Body of pancreas (tissue), 4 donors: ENCODE results near the gene ZNF608. TPM values are rescaled to one million over a fixed set of nuclear protein-coding genes. Genes with fewer than 3 reads are reported as not detected.

Experiments
- ATAC-seq: fragments of 150-250 bp; one replicate; pipeline ENCODE4 v1.9.1; 2016
- DNase-seq, 4 donors: peaks; one replicate each; pipeline ENCODE4 v3.0.0-alpha.2; 2019
- H3K27ac ChIP-seq, 4 donors: fragments of 200-600 bp; sonication (generic); 1 replicate in 3 of 4; 2 replicates in 1 of 4; pipeline versions ENCODE4 v1.5.1 to v1.6.1; 2016 to 2019; ENCODE audit warnings: mild to moderate bottlenecking in 1 of 4, mixed read lengths in 1 of 4, moderate library complexity in 1 of 4
- H3K27me3 ChIP-seq, 2 donors: fragments of 200-600 bp; sonication (generic); one replicate each; pipeline ENCODE4 v1.6.0; 2016; ENCODE audit warnings: mild to moderate bottlenecking in 1 of 2
- H3K36me3 ChIP-seq, 2 donors: fragments of 200-600 bp; sonication (generic); replicated peaks in 1 of 2; 2 replicates each; pipeline ENCODE4 v1.5.1; 2016; ENCODE audit warnings: low read depth in 2 of 2; ENCODE audit not compliant: insufficient read depth in 1 of 2
- H3K4me1 ChIP-seq: fragments of 200-600 bp; sonication (generic); one replicate; pipeline ENCODE4 v1.6.0; 2016
- H3K4me3 ChIP-seq, 2 donors: fragments of 200-600 bp; sonication (generic); 1 replicate in 1 of 2; 2 replicates in 1 of 2; pipeline ENCODE4 v1.5.1; 2016 to 2019
- H3K9me3 ChIP-seq, 3 donors: fragments of 200-600 bp; sonication (generic); 1 replicate in 2 of 3; 2 replicates in 1 of 3; pipeline ENCODE4 v1.5.1; 2016
- POLR2A ChIP-seq, 3 donors: fragments of 450-650 bp; IDR thresholded peaks; one replicate each; pipeline ENCODE4 v1.6.1; 2016; ENCODE audit warnings: antibody characterized with exemption in 3 of 3, mild to moderate bottlenecking in 2 of 3
- WGBS, 2 donors: methylation state at CpG; one replicate each; pipeline ENCODE4 v1.1.5; 2017; 5-methylcytosine and 5-hydroxymethylcytosine counted together
- intact Hi-C: fragments of 100-400 bp; cut with DNase I; formaldehyde crosslinking; loops from one replicate; pipeline ENCODE4 v1.15.1; 2023
- total RNA-seq, 2 donors: library from RNA; depleted of rRNA; stranded (reverse); fragments of >200 nt; gene quantifications; one replicate each; pipeline ENCODE4 v1.1.0, GENCODE V29; 2016
- TF ChIP-seq, protein P1 (sequence below), 7 experiments: fragments of 450-650 bp in 4 of 7; fragments of 200-600 bp in 3 of 7; sonication (generic) in 3 of 7; IDR thresholded peaks; one replicate each; pipeline ENCODE4 v1.5.1; 2016 to 2019; ENCODE audit warnings: antibody characterized with exemption in 7 of 7

ZNF608 gene
- total RNA-seq, 2 donors from 2014 or later, result 30.1 to 33.6 TPM

DNA sequence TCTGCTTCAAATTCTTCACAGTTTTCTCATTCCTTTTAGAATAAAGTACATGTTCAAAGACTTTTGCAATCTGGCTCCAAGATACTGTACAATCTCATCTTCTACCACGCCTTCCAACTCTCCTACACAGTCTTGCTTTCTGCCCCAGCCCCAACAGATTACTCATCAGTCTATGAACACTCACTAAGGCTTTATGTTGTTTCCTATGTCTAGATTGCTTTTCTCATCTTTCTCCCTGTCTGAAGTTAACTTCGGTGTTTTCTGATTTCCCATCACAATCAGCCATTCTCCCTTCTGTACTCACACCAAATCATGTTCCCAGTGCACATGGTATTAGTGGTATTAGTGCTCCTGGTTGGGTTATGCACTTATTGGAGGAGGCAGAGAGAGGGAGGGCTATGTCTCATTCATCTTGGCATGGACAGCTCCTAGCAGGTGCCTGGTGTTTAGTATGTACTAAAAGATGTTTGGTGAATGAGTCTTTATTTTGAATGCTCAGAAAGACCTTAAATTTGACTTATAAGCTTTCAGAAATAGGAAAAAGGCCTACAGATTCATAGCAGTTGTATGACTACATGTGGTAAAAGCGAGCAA is 44.0 kb upstream of the ZNF608 start:
- ATAC-seq (no peak), DNase-seq (no peak)
- TF ChIP-seq POLR2A (IDR thresholded peaks at IDR 0.05), result no peak
- TF ChIP-seq, protein P1, sequence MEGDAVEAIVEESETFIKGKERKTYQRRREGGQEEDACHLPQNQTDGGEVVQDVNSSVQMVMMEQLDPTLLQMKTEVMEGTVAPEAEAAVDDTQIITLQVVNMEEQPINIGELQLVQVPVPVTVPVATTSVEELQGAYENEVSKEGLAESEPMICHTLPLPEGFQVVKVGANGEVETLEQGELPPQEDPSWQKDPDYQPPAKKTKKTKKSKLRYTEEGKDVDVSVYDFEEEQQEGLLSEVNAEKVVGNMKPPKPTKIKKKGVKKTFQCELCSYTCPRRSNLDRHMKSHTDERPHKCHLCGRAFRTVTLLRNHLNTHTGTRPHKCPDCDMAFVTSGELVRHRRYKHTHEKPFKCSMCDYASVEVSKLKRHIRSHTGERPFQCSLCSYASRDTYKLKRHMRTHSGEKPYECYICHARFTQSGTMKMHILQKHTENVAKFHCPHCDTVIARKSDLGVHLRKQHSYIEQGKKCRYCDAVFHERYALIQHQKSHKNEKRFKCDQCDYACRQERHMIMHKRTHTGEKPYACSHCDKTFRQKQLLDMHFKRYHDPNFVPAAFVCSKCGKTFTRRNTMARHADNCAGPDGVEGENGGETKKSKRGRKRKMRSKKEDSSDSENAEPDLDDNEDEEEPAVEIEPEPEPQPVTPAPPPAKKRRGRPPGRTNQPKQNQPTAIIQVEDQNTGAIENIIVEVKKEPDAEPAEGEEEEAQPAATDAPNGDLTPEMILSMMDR (IDR thresholded peaks at IDR 0.05), result no peak
- no peaks in the 10 kb centered on the region for H3K27me3 ChIP-seq
- no peaks in the 10 kb centered on the region for H3K9me3 ChIP-seq
- no peaks in the 10 kb centered on the region for H3K36me3 ChIP-seq
- no peak overlapping the region for H3K4me3 ChIP-seq
- peaks cover 26% of the 10 kb centered on the region for H3K4me1 ChIP-seq
- WGBS, 2 donors, result 79 to 87% methylated on average over 3 of the region's 3 CpGs
- peak overlapping the region in 3 of 4 donors; percentile 22 to 25 (median 22) for H3K27ac ChIP-seq
- intact Hi-C loops, result no loop called here

DNA sequence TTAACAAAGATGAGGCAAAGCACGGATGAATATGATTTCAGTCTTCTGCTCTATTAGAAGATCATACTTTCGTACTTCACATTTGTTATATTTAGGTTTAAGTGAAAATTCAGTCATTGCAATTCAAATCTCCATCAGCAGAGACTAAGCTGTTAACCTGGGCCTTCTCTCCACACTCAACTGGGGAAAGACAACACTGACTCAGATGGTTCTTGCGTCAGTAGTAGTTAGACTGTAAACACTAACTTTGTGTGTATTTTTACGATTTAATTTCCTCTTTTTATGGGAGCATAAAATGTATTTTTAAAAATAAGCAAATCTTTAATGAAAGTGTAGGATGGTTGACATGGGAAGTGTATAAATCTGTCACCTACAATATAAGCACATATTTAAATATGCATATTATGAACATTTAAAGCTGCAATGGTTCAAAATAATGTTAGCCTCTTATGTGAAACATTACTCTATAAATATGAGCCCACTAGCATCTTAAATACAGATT is 42.7 kb upstream of the ZNF608 start:
- no peaks in the 10 kb centered on the region for H3K36me3 ChIP-seq
- DNase-seq, result no peak
- H3K27ac ChIP-seq, result no peak overlapping the region
- 87 to 90% methylated on average over 4 of the region's 4 CpGs for WGBS, 2 donors
- H3K4me1 ChIP-seq, result peaks cover 26% of the 10 kb centered on the region
- H3K9me3 ChIP-seq, result no peaks in the 10 kb centered on the region
- H3K27me3 ChIP-seq, result no peaks in the 10 kb centered on the region
- intact Hi-C loops, result no loop called here
- no peak overlapping the region for H3K4me3 ChIP-seq
- TF ChIP-seq, protein P1 (IDR thresholded peaks at IDR 0.05), result no peak
- TF ChIP-seq POLR2A (IDR thresholded peaks at IDR 0.05), result no peak
- ATAC-seq, result no peak

DNA sequence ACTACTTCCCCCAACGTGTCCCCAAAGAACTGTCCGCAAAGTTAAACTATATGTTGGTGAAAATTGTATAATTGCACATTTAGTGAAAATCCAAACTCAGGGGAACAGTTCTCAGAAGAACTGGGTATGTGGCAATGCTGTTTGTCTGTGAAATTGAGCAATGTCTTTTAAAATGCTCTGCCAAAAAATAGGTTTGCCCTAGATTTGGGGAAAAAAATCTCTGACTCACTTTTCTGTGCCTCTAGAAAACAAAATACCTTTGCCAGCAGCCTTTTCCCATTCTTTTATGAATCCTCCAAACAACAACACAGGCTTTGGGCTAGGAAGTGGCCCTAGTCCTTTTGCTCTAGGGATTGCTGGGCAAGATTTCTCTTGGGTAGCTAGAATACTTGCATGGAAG is 37.4 kb upstream of the ZNF608 start:
- no peaks in the 10 kb centered on the region for H3K4me1 ChIP-seq
- TF ChIP-seq, protein P1 (IDR thresholded peaks at IDR 0.05), result no peak
- TF ChIP-seq POLR2A (IDR thresholded peaks at IDR 0.05), result no peak
- H3K27ac ChIP-seq, result no peak overlapping the region
- ATAC-seq, result no peak
- no peak for DNase-seq
- intact Hi-C loops, result no loop called here
- H3K27me3 ChIP-seq, result no peaks in the 10 kb centered on the region
- no peaks in the 10 kb centered on the region for H3K9me3 ChIP-seq
- WGBS, 2 donors, result 79 to 80% methylated on average over 2 of the region's 2 CpGs
- no peak overlapping the region for H3K4me3 ChIP-seq
- H3K36me3 ChIP-seq, result no peaks in the 10 kb centered on the region

DNA sequence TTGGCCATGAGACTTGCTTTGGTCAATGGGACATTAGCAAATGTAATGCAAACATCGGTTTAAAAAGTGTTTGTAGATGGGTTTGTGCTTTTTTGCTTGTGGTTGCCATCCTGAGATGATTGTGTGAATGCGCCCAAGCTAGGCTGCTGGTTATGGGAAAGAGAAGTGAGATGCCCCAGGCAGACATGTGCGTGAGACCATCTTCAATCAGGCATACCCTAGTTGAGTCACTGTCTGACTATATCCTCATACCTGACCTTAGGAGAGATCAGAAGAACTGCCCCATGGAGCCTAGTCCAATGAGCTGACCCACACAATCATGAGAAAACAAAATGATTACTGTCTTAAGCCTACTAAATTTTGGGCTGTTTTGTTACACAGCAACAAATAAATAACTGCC is 36.8 kb upstream of the ZNF608 start:
- no peak overlapping the region for H3K27ac ChIP-seq
- intact Hi-C loops, result no loop called here
- H3K4me1 ChIP-seq, result no peaks in the 10 kb centered on the region
- WGBS, 2 donors, result 96 to 100% methylated on average over 3 of the region's 3 CpGs
- DNase-seq (no peak), ATAC-seq (no peak)
- H3K36me3 ChIP-seq, result no peaks in the 10 kb centered on the region
- H3K4me3 ChIP-seq, result no peak overlapping the region
- no peaks in the 10 kb centered on the region for H3K9me3 ChIP-seq
- no peak for TF ChIP-seq POLR2A (IDR thresholded peaks at IDR 0.05)
- TF ChIP-seq, protein P1 (IDR thresholded peaks at IDR 0.05), result no peak
- no peaks in the 10 kb centered on the region for H3K27me3 ChIP-seq

DNA sequence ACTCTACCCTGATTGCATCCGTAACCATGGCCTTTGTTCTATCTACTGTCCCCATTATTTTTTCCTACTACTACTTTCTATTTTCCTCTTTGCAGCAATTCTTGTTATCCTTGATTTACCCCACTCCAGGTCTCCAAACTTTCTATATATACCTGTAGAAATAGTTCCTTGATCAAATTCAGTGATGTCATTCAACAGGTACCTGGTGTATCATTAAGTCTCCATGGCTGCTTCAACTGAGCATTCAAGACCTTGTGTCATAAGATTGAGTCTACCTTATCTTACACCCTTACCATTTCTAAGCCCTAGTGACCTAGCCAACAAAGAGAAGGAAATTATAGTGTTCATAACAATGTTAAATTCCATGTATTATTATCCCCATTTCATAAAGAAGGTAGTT is 35.8 kb upstream of the ZNF608 start:
- no peaks in the 10 kb centered on the region for H3K9me3 ChIP-seq
- H3K27me3 ChIP-seq, result no peaks in the 10 kb centered on the region
- intact Hi-C loops, result no loop called here
- 96 to 100% methylated on average over 1 of the region's 1 CpG for WGBS, 2 donors
- TF ChIP-seq POLR2A (IDR thresholded peaks at IDR 0.05), result no peak
- TF ChIP-seq, protein P1 (IDR thresholded peaks at IDR 0.05), result no peak
- no peak overlapping the region for H3K4me3 ChIP-seq
- no peak for DNase-seq
- no peak overlapping the region for H3K27ac ChIP-seq
- H3K4me1 ChIP-seq, result no peaks in the 10 kb centered on the region
- H3K36me3 ChIP-seq, result no peaks in the 10 kb centered on the region
- no peak for ATAC-seq
